Epithelial cell of proximal tubule (primary cell): Measurements from ENCODE around the gene AGRN. TPM values are rescaled to one million over a fixed set of nuclear protein-coding genes. Genes with fewer than 3 reads are reported as not detected.
A peak's percentile ranks its signal among the peaks of the same experiment; 100 is the strongest.
"Not testable (repeated sequence)": the region's sequence is repeated elsewhere in the genome, so short reads cannot be mapped to it uniquely, and the experiment has no call there.

Experiments used
- DNase-seq: peaks from one replicate; pipeline ENCODE4 v3.0.0-alpha.2; 2011; ENCODE audit warnings: low read depth
- H3K4me3 ChIP-seq: 2 replicates; pipeline ENCODE4 v1.5.1; 2011; ENCODE audit warnings: low read depth, mild to moderate bottlenecking, low read length
- total RNA-seq: library from RNA; depleted of rRNA; stranded (reverse); fragments of >200 nt; gene quantifications from 2 replicates; pipeline ENCODE4 v1.2.3, GENCODE V29; 2015
- TF ChIP-seq, protein P1 (sequence below): conservative IDR thresholded peaks from 2 replicates; pipeline ENCODE4 v1.5.1; 2012; ENCODE audit warnings: low read depth, mild to moderate bottlenecking, low read length

The AGRN gene
- total RNA-seq, 1 donor from 2014 or later, result 462 TPM

DNA sequence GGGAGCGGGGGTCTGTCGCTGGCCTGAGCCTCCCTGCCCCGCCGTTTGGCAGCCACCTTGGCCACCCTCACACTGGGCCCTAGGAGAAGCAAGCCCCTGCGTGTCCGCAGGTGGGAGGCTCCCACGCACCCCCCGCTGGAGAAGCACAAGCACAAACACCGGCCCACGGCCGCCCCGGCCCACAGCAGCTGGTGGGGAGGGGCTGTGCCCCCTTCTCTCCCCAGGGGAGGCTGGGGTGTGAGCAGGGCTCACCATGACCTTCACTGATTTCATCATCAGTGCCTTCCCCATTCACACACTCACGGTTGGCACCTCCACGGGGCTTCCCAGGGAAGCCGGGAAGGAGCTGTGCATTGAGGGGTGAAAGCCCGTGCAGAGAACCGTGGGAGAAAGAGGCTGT is 7.9 kb downstream of the AGRN start:
- TF ChIP-seq, protein P1, sequence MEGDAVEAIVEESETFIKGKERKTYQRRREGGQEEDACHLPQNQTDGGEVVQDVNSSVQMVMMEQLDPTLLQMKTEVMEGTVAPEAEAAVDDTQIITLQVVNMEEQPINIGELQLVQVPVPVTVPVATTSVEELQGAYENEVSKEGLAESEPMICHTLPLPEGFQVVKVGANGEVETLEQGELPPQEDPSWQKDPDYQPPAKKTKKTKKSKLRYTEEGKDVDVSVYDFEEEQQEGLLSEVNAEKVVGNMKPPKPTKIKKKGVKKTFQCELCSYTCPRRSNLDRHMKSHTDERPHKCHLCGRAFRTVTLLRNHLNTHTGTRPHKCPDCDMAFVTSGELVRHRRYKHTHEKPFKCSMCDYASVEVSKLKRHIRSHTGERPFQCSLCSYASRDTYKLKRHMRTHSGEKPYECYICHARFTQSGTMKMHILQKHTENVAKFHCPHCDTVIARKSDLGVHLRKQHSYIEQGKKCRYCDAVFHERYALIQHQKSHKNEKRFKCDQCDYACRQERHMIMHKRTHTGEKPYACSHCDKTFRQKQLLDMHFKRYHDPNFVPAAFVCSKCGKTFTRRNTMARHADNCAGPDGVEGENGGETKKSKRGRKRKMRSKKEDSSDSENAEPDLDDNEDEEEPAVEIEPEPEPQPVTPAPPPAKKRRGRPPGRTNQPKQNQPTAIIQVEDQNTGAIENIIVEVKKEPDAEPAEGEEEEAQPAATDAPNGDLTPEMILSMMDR, result no peak
- H3K4me3 ChIP-seq, result no peak overlapping the region
- no peak for DNase-seq

DNA sequence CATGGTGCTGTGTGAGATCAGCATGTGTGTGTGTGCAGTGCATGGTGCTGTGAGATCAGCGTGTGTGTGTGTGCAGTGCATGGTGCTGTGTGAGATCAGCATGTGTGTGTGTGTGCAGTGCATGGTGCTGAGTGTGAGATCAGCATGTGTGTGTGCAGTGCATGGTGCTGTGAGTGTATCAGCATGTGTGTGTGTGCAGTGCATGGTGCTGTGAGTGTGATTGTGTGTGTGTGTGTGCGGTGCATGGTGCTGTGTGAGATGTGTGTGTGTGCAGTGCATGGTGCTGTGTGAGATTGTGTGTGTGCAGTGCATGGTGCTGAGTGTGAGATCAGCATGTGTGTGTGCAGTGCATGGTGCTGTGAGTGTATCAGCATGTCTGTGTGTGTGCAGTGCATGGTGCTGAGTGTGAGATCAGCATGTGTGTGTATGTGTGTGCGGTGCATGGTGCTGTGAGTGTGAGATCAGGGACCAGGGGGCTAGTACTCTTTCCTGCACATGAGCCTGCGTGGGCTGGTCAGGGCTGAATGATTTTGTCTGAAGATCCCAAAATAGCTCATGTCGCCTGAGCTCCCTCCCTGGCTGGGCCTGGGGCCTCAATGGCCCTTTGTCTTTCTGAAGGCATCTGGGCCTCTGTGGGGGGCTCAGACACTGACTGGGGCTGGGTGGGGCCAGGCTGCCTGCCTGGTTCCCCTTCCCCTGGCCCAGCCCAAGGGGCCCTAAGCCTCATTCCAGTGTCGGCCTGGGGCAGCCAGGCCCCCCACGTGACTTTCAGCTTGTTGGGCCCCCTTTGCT is 11.1 kb downstream of the AGRN start:
- not testable (repeated sequence) for H3K4me3 ChIP-seq, DNase-seq

DNA sequence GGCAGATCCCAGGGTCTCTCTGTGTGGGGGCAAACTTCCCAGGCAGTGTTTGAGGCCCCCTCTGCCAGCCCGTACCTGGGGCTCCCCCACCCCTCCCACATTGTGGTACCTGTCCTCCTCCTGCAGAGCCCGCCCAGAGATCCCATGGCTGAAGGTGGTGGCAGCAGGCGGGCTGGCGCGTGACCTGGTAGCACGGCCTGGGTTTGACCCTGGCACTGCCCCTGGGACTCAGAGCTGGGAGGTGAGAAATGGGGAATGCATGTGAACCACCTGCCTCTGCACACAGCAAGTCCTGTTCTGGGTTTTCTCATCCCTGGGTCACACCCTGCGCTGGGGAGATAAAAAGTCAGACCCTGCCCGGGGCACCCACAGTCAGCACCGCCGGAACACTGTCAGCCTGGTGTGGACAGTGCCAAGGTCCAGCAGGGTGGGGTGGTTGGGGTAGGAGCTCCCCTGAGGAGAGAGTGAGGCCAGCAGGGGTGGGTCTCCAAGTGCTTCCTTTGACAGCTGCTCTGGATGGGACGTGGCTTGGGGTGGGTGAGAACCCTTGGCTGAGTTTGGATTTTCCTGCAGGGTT is 11.8 kb downstream of the AGRN start:
- no peak overlapping the region for H3K4me3 ChIP-seq
- no peak for DNase-seq
- TF ChIP-seq, protein P1, result no peak

DNA sequence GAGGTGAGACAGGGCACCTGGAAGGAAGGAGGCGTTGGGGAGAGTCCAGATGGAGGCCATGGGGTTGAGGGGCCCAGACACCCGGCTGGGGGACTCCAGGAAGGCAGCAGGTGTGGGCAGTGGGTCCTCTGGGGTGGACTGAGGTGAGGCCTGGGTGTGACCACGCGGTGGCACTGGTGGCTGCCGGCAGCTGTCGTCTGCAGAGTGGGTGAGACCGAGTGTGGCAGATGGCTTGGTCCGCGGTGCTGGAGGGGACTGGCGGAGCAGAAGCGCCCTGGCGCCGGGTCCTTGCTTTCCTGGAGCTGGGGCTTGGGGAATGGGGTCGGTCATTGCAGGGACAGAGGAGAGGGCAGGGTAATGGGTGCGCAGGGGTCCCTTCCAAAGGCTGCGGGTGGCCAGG is 12.5 kb downstream of the AGRN start:
- DNase-seq, result no peak
- no peak overlapping the region for H3K4me3 ChIP-seq
- TF ChIP-seq, protein P1, result no peak

DNA sequence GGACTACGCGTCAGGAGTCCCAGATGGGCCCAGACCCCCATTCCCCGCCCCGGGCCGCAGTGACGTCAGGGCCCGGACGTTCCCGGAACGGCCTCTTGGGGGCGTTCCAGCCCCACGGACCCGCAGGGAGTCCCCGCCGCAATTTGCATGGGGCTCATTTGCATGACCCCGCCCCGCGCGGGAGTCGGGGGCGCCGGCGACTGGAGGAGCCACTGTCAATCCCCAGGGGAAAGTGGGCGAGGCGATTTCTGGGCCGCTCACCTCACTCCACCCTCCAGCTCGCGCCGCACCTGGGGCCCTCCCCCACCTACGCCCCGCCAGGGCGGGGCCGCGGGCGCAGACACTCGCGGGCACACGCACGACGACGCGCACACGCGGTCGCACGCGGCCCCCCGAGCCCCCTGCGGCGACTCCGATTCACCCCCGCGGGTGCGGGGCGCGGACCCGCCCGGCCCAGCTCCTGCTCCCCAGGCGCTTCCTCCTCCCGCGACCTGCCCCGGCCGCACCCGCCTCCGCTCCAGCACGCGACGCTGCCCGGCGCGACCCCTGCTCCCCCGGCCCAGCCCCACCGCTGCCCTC is 13.2 kb downstream of the AGRN start:
- DNase-seq, result no peak
- no peak overlapping the region for H3K4me3 ChIP-seq
- TF ChIP-seq, protein P1, result peak; percentile 53

DNA sequence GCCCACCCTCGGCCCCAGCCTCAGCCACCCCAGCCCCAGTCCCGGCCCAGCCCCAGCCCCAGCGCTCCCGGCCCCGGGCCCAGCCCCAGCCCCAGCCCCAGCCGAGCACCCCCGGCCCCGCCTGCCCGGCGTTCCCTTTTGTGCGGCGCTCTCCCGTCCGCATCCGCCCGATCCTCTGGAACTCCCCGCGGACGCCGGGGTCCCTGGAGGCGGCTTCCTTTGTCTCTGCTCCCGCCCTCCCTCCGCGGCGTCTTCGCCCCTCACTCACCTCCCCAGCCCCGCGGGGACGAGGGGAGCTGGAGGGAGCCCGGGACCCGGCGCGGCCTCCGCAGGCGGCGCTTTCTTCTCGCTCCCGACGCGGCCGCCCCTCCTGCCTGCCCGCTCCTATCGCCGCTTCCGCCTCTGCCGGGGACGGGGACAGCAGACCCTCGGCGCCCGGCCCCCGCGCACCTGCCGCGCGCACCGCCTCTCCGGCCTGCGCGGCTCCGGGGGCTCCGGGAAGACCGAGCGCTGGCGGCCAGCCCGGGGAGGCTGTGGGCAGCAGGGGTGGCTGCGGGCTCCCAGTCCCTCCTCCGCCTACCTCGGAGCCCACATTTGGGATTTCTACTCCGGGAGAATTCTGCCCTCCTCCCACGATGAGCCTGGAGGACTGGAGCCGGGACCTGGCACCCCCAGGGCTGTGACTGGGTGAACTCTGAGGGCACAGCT is 14.0 kb downstream of the AGRN start:
- H3K4me3 ChIP-seq, result no peak overlapping the region
- no peak for DNase-seq
- TF ChIP-seq, protein P1, result no peak

DNA sequence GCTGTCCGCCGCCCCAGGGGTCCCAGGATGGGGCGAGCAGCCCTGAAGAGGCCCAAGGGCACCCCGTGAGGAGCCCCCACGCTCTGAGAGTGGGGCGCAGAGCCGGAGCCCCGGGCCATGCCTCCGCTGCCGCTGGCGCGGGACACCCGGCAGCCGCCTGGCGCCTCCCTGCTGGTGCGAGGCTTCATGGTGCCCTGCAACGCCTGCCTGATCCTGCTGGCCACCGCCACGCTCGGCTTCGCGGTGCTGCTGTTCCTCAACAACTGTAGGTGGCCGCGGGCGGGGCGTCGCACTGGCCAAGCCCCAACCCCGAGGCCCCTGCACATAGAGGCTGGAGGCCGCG is 14.5 kb downstream of the AGRN start:
- TF ChIP-seq, protein P1, result no peak
- no peak for DNase-seq
- H3K4me3 ChIP-seq, result no peak overlapping the region
